Right lobe of liver (tissue), 6 donors: ENCODE results near the gene CHST15. TPM values are rescaled to one million over a fixed set of nuclear protein-coding genes. Genes with fewer than 3 reads are reported as not detected.

Experiments used
- ATAC-seq, 4 donors: fragments of 200-7000 bp; cut with Tn5 transposase; one replicate each; pipeline ENCODE4 v1.9.1; 2020; ENCODE audit warnings: mild to moderate bottlenecking in 4 of 4, moderate library complexity in 4 of 4
- DNase-seq, 3 donors: peaks; one replicate each; pipeline ENCODE4 v3.0.0-alpha.2; 2020
- H3K27ac ChIP-seq, 3 donors: fragments of 200-600 bp; one replicate each; pipeline ENCODE4 v1.8.0; 2022
- H3K27me3 ChIP-seq, 2 donors: fragments of 200-600 bp; one replicate each; pipeline ENCODE4 v1.8.0; 2022
- H3K36me3 ChIP-seq, 4 donors: fragments of 200-600 bp; sonication (generic) in 1 of 4; one replicate each; pipeline versions ENCODE4 v1.5.1 to v1.8.0; 2017 to 2022; ENCODE audit warnings: control low read depth in 1 of 4
- H3K4me1 ChIP-seq, 4 donors: fragments of 200-600 bp; sonication (generic) in 1 of 4; one replicate each; pipeline versions ENCODE4 v1.5.1 to v1.8.0; 2017 to 2022; ENCODE audit warnings: control low read depth in 1 of 4
- H3K4me3 ChIP-seq, 3 donors: fragments of 200-600 bp; one replicate each; pipeline ENCODE4 v1.8.0; 2022
- H3K9me3 ChIP-seq, 4 donors: fragments of 200-600 bp; sonication (generic) in 1 of 4; one replicate each; pipeline versions ENCODE4 v1.5.1 to v1.8.0; 2017 to 2022; ENCODE audit warnings: control low read depth in 1 of 4
- CTCF ChIP-seq, 4 donors: fragments of 200-600 bp in 3 of 4; fragments of 450-650 bp in 1 of 4; IDR thresholded peaks; one replicate each; pipeline versions ENCODE4 v1.5.1 to v1.8.0; 2016 to 2022; ENCODE audit warnings: antibody characterized with exemption in 4 of 4, mild to moderate bottlenecking in 2 of 4
- POLR2A ChIP-seq: fragments of 450-650 bp; IDR thresholded peaks from one replicate; pipeline ENCODE4 v1.6.1; 2017; ENCODE audit warnings: antibody characterized with exemption, mild to moderate bottlenecking
- WGBS: methylation state at CpG from one replicate; pipeline ENCODE4 v1.1.6; 2018; ENCODE audit warnings: low coverage, low lambda C conversion rate; ENCODE audit not compliant: insufficient coverage; ENCODE audit errors: missing lambda C conversion rate; 5-methylcytosine and 5-hydroxymethylcytosine counted together
- intact Hi-C, 2 donors: fragments of 100-400 bp; cut with DNase I; formaldehyde crosslinking; loops; one replicate each; pipeline versions ENCODE4 v1.11.2 to v1.14.1; 2022
- total RNA-seq, 6 experiments: library from RNA; depleted of rRNA in 2 of 6; stranded (reverse); fragments of >200 nt in 2 of 6; fragmentation: NEBNext Ultra II Directional in 3 of 6; extraction: Animal tissue kit (Norgen Biotek cat#: 25700) in 3 of 6; gene quantifications; one replicate each; pipeline versions ENCODE4 v1.1.0 to v1.2.4, GENCODE V29; 2016 to 2023
- donor health status: DM: no; HTN: yes; CAD: no.
- donor health status: DM: no; HTN: no; CAD: no.
- donor health status: DM: no; HTN: no; CAD: no.
- donor health status: DM: no; HTN: yes; CAD: no.
- donor health status: DM: no; HTN: yes; CAD: no.

Gene CHST15
- total RNA-seq, 6 experiments from 2014 or later, result 9.2 to 25.8 (median 11.8) TPM

- no CpG with 5 or more reads among the region's 9 CpGs for WGBS
- H3K4me1 ChIP-seq, result peaks cover 0 to 7% (median 0%) of the 10 kb centered on the region in 4 donors
- H3K36me3 ChIP-seq, result peaks cover 0 to 6% (median 0%) of the 10 kb centered on the region in 4 donors
- no peaks in the 10 kb centered on the region for H3K9me3 ChIP-seq
- ATAC-seq (no peak), DNase-seq (peak in 1 of 3 donors; percentile 26)
- intact Hi-C loops, result no loop called here
- H3K27ac ChIP-seq, result no peak overlapping the region
- TF ChIP-seq CTCF (IDR thresholded peaks at IDR 0.05), result no peak
- TF ChIP-seq POLR2A, result no peak
- H3K27me3 ChIP-seq, result no peaks in the 10 kb centered on the region
- no peak overlapping the region for H3K4me3 ChIP-seq
These were observed 77.4 kb downstream of the CHST15 start for GRCh38 chr10:124015991-124016390.

- Histone ChIP-seq H3K27ac (no peak overlapping the region), H3K4me1 (no peaks in the 10 kb centered on the region), H3K27me3 (no peaks in the 10 kb centered on the region), H3K36me3 (peaks cover 0 to 2% (median 0%) of the 10 kb centered on the region in 4 donors), H3K4me3 (no peak overlapping the region), H3K9me3 (no peaks in the 10 kb centered on the region)
- ATAC-seq, result no peak
- DNase-seq, result peak in 1 of 3 donors; percentile 44
- TF ChIP-seq POLR2A, result no peak
- TF ChIP-seq CTCF (IDR thresholded peaks at IDR 0.05), result no peak
- intact Hi-C loops, result no loop called here
- 74% methylated on average over 16 of the region's 22 CpGs for WGBS
These were observed 78.8 kb downstream of the CHST15 start for GRCh38 chr10:124014416-124015154.

- Histone ChIP-seq H3K27ac (no peak overlapping the region), H3K9me3 (no peaks in the 10 kb centered on the region), H3K4me1 (no peaks in the 10 kb centered on the region), H3K27me3 (no peaks in the 10 kb centered on the region), H3K4me3 (no peak overlapping the region), H3K36me3 (peaks cover 0 to 4% (median 1%) of the 10 kb centered on the region in 4 donors)
- WGBS, result 58% methylated on average over 1 of the region's 1 CpG
- no peak for TF ChIP-seq CTCF (IDR thresholded peaks at IDR 0.05)
- TF ChIP-seq POLR2A, result no peak
- ATAC-seq, result no peak
- DNase-seq, result peak in 1 of 3 donors; percentile 22
- intact Hi-C loops, result no loop called here
These were observed 79.5 kb downstream of the CHST15 start for GRCh38 chr10:124013916-124014315.

DNA sequence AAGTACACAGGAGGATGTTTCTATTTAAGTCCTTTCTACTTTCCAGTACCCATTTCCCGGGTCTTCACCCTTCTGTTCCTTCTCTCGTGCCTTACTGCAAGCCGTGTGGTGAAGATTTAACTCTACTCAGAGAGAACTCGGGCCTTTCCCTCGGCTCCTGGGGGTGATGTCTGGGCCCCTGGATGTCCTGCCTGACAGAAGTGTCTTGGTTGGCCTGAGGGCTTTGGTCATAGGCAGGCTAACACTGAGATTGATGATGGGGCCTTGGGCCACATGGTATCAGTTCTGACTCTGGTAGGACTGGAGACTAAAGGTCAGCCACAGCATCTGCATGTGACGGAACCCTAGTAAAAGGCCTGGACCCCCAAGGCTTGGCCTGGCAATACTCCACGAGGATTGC, 80.4 kb downstream of the CHST15 start:
- Histone ChIP-seq H3K9me3 (no peaks in the 10 kb centered on the region), H3K27ac (no peak overlapping the region), H3K4me1 (no peaks in the 10 kb centered on the region), H3K4me3 (no peak overlapping the region), H3K27me3 (no peaks in the 10 kb centered on the region), H3K36me3 (peaks cover 0 to 10% (median 2%) of the 10 kb centered on the region in 4 donors)
- TF ChIP-seq CTCF (IDR thresholded peaks at IDR 0.05), result no peak
- 71% methylated on average over 5 of the region's 7 CpGs for WGBS
- intact Hi-C loops, result no loop called here
- no peak for ATAC-seq
- DNase-seq, result peak in 2 of 3 donors; percentile 6 to 26
